Pancreas (tissue), 10 donors: Measurements from ENCODE around the gene RGS17. TPM values are rescaled to one million over a fixed set of nuclear protein-coding genes. Genes with fewer than 3 reads are reported as not detected.

ENCODE experiments used
- ATAC-seq, 4 donors: fragments of 200-7000 bp; cut with Tn5 transposase; one replicate each; pipeline versions ENCODE4 v1.8.0 to v1.9.1; 2020; ENCODE audit warnings: mild to moderate bottlenecking in 4 of 4, moderate library complexity in 4 of 4
- DNase-seq, 6 donors: peaks; one replicate each; pipeline ENCODE4 v3.0.0-alpha.2; 2020
- FAIRE-seq: peaks from 2 replicates; lab custom pipeline; 2012; peaks lifted over from hg19 to GRCh38; lab: Jason Lieb, UNC
- H3K27ac ChIP-seq, 4 donors: fragments of 200-600 bp; sonication (generic); 1 replicate in 3 of 4; 2 replicates in 1 of 4; pipeline versions ENCODE4 v1.5.0 to v1.8.0; 2020
- H3K27me3 ChIP-seq, 4 donors: fragments of 200-600 bp; one replicate each; pipeline ENCODE4 v1.8.0; 2021
- H3K36me3 ChIP-seq, 3 donors: fragments of 200-600 bp; sonication (generic) in 1 of 3; one replicate each; pipeline versions ENCODE4 v1.5.0 to v1.8.0; 2020 to 2021
- H3K4me1 ChIP-seq, 3 donors: fragments of 200-600 bp; one replicate each; pipeline ENCODE4 v1.8.0; 2021
- H3K4me3 ChIP-seq, 4 donors: fragments of 200-600 bp; sonication (generic) in 2 of 4; one replicate each; pipeline versions ENCODE4 v1.5.0 to v1.8.0; 2020 to 2021
- H3K9me3 ChIP-seq, 4 donors: fragments of 200-600 bp; one replicate each; pipeline ENCODE4 v1.8.0; 2021
- WGBS, 2 donors: extraction: QIAGEN DNeasy Blood & Tissue Kit; methylation state at CpG; one replicate each; pipeline ENCODE4 v1.1.7; 2013; 5-methylcytosine and 5-hydroxymethylcytosine counted together
- intact Hi-C, 3 donors: fragments of 100-400 bp; cut with DNase I; formaldehyde crosslinking; loops; one replicate each; pipeline versions ENCODE4 v1.11.1 to v1.14.2; 2022
- polyA plus RNA-seq, 2 donors: library from polyadenylated mRNA; stranded (reverse); fragments of 200-250 nt; gene quantifications; one replicate each; pipeline ENCODE4 v1.2.3, GENCODE V29; 2013
- total RNA-seq, 6 donors: library from RNA; stranded (reverse); fragmentation: NEBNext Ultra II Directional in 4 of 6; extraction: Animal tissue kit (Norgen Biotek cat#: 25700) in 4 of 6; gene quantifications; one replicate each; pipeline versions ENCODE4 v1.2.1 to v1.2.4, GENCODE V29; 2021 to 2023
- TF ChIP-seq, protein P1 (sequence below), 4 donors: fragments of 200-600 bp; sonication (generic) in 3 of 4; IDR thresholded peaks; one replicate each; pipeline versions ENCODE4 v1.5.0 to v1.8.0; 2021; ENCODE audit warnings: antibody characterized with exemption in 4 of 4
- donor health status: healthy with polysubstance abuse.
- donor health status: DM: no; HTN: no; CAD: no; lungs with moderate emphysema.
- donor health status: DM: no; HTN: no; CAD: no.
- donor health status: control.
- donor health status: control.
- donor health status: Bipolar disorder and iron deficiency.
- donor health status: DM: yes; HTN: yes; CAD: no.
- donor health status: DM: no; HTN: no; CAD: no.
- donor health status: DM: no; HTN: no; CAD: no.
- donor health status: DM: yes; HTN: yes; CAD: no.

RGS17 gene
- total and polyA plus RNA-seq, 8 donors: 0.39 to 3.7 (median 1.1) TPM

DNA sequence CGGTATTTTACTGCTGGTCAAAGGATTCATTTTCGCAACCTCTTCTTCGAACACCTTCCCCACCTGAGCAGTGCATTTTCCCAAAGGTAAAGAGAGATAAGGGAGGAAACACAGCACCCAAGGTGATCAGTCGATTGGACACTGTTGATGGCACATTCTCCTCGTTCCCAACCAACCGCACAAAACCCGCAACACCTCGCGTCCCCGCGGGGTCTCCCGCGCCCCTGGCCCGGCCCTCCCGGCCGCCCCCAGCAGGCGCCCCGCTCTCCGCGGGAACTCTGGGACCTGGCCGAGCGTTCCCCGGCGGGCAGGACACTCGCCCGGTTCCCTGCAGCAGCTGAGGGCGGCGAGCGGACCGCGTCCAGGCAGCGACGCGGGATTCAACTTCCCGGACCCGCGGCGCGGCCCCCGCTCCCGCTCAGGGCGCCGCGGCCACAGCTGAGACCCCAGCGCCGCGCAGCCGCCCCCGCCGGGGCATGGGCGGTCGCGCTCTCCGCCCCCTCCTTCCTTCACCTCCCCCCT is 506 bp downstream of the RGS17 start:
- 0 to 1% methylated on average over 49 to 54 of the region's 54 CpGs for WGBS, 2 donors
- Histone ChIP-seq H3K4me1 (peaks cover 0 to 4% (median 3%) of the 10 kb centered on the region in 3 donors), H3K27me3 (peaks cover 0 to 4% (median 0%) of the 10 kb centered on the region in 4 donors), H3K4me3 (peak overlapping the region; percentile 53 to 90 (median 61)), H3K27ac (peak overlapping the region in 2 of 4 donors; percentile 51 to 67), H3K9me3 (no peaks in the 10 kb centered on the region), H3K36me3 (no peaks in the 10 kb centered on the region)
- intact Hi-C loops: no loop called here
- TF ChIP-seq, protein P1, sequence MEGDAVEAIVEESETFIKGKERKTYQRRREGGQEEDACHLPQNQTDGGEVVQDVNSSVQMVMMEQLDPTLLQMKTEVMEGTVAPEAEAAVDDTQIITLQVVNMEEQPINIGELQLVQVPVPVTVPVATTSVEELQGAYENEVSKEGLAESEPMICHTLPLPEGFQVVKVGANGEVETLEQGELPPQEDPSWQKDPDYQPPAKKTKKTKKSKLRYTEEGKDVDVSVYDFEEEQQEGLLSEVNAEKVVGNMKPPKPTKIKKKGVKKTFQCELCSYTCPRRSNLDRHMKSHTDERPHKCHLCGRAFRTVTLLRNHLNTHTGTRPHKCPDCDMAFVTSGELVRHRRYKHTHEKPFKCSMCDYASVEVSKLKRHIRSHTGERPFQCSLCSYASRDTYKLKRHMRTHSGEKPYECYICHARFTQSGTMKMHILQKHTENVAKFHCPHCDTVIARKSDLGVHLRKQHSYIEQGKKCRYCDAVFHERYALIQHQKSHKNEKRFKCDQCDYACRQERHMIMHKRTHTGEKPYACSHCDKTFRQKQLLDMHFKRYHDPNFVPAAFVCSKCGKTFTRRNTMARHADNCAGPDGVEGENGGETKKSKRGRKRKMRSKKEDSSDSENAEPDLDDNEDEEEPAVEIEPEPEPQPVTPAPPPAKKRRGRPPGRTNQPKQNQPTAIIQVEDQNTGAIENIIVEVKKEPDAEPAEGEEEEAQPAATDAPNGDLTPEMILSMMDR (IDR thresholded peaks at IDR 0.05): no peak
- DNase-seq (peak in 2 of 6 donors; percentile 57 to 68), FAIRE-seq (no peak), ATAC-seq (peak; percentile 29 to 60 (median 34))

DNA sequence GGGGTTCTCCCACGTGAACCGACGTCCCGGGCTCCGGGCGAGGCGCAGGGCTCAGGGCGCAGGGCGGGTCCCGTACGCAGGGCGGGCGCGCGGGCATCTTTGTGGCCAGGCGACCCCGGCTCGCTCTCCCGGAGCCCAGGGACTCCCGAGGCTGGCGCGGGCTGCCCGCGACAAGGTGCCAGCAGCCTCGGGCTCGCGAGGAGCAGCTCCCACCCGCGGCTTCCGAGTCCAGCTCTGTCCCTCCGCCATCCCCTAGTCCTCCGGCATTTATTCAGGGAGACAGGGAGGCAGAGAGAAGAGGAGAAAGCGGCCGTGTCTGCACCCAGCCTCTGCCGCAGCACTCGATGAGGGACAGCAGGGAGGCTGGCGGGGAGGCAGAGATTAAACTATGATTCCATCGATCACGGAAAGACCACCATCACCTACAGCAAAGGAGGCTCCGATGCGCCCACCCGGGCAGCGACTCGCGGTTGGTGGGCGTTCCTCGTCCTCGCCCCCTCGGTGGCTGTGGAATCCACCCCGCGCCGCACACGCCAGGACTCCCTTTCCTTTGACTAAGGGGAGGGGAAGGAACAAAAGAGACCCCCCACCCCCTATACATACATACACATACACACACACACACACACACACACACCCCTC is 1.1 kb downstream of the RGS17 start:
- 1% methylated on average over 50 to 53 of the region's 53 CpGs for WGBS, 2 donors
- DNase-seq: peak in 2 of 6 donors; percentile 69 to 71
- Histone ChIP-seq H3K27me3 (peaks cover 0 to 4% (median 0%) of the 10 kb centered on the region in 4 donors), H3K9me3 (no peaks in the 10 kb centered on the region), H3K4me3 (peak overlapping the region; percentile 53 to 90 (median 61)), H3K36me3 (no peaks in the 10 kb centered on the region), H3K4me1 (peaks cover 3 to 9% (median 6%) of the 10 kb centered on the region in 3 donors), H3K27ac (peak overlapping the region in 1 of 4 donors; percentile 67)
- ATAC-seq: peak; percentile 34 to 44 (median 42)
- TF ChIP-seq, protein P1 (IDR thresholded peaks at IDR 0.05): no peak
- intact Hi-C loops: no loop called here
- FAIRE-seq: no peak

DNA sequence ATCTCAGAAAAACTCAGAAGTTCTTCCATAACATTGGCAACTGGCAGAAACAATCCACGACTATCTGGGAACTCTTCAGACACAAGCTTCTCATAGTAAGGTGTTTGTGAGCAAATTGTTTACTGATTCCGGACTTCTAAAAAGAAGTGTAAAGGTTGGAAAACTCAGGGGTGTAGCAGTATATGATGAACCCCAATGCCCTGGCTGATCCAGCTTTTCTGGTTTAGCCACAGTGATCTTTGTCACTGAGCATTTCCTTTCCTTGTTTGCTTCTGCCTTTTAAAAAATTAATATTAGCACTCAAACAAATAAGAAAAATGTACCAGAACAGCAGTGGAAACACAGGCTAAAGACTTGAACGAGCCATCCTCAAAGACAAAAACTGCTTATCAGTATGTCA is 4.9 kb downstream of the RGS17 start:
- peaks cover 0 to 4% (median 0%) of the 10 kb centered on the region in 4 donors for H3K27me3 ChIP-seq
- H3K9me3 ChIP-seq: no peaks in the 10 kb centered on the region
- no peak for DNase-seq
- 54 to 64% methylated on average over 3 of the region's 3 CpGs for WGBS, 2 donors
- no peak for FAIRE-seq
- TF ChIP-seq, protein P1 (IDR thresholded peaks at IDR 0.05): no peak
- H3K27ac ChIP-seq: no peak overlapping the region
- H3K36me3 ChIP-seq: no peaks in the 10 kb centered on the region
- intact Hi-C loops: no loop called here
- peaks cover 7 to 15% (median 9%) of the 10 kb centered on the region in 3 donors for H3K4me1 ChIP-seq
- H3K4me3 ChIP-seq: no peak overlapping the region
- ATAC-seq: no peak

DNA sequence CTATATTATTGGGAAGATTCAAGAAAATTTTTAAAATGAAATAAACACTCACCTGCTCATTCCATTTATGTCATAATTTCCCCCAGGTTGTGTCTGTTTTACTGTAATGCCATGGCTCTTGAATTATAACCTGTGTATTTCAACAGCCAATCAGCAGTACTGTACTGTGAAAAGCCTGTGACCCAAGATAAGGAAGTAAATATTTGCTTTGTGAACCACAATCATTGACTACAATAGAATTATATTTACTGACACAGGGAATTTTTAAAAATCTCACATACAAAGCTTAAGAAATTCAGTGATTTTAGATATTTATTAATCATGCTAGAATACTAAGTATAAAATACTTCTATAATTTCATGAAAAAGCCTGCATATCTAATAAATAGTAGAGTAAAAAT is 6.0 kb downstream of the RGS17 start:
- FAIRE-seq (peak; percentile 75), DNase-seq (no peak), ATAC-seq (peak; percentile 82 to 96 (median 92))

More for the DNA sequence above, 6.0 kb downstream of the RGS17 start:
- H3K27me3 ChIP-seq: peaks cover 0 to 4% (median 0%) of the 10 kb centered on the region in 4 donors
- intact Hi-C loops: no loop called here
- H3K4me1 ChIP-seq: peaks cover 7 to 15% (median 9%) of the 10 kb centered on the region in 3 donors
- peak overlapping the region in 2 of 4 donors; percentile 5 to 54 for H3K27ac ChIP-seq
- H3K36me3 ChIP-seq: no peaks in the 10 kb centered on the region
- H3K9me3 ChIP-seq: no peaks in the 10 kb centered on the region
- no peak overlapping the region for H3K4me3 ChIP-seq
- TF ChIP-seq, protein P1 (IDR thresholded peaks at IDR 0.05): no peak
